ENCODE results near the gene ALDH1L1. TPM values are rescaled to one million over a fixed set of nuclear protein-coding genes. Genes with fewer than 3 reads are reported as not detected.

Gene ALDH1L1
- total and polyA plus RNA-seq, 9 donors = 8.3 to 85.5 (median 45.1) TPM

- no peaks in the 10 kb centered on the region for H3K9me3 ChIP-seq
- intact Hi-C loops (cut with DNase I) = no loop called here
- H3K4me1 ChIP-seq (ENCODE audit: insufficient read depth) = no peaks in the 10 kb centered on the region
- no peaks in the 10 kb centered on the region for H3K36me3 ChIP-seq
- DNase-seq = no peak
- TF ChIP-seq EP300 (IDR thresholded peaks at IDR 0.05) = no peak
- TF ChIP-seq CTCF (IDR thresholded peaks at IDR 0.05) = no peak
- no peak for TF ChIP-seq POLR2A (IDR thresholded peaks at IDR 0.05)
- H3K27me3 ChIP-seq = no peaks in the 10 kb centered on the region
- WGBS, 3 donors = 95 to 97% (median 96%) methylated on average over 7 of the region's 7 CpGs
- H3K4me3 ChIP-seq = no peak overlapping the region
- H3K27ac ChIP-seq = no peak overlapping the region
Observed at GRCh38 chr3:126147147-126147931, 33.0 kb downstream of the ALDH1L1 start.

- no peaks in the 10 kb centered on the region for H3K9me3 ChIP-seq
- no peak overlapping the region for H3K27ac ChIP-seq
- H3K4me1 ChIP-seq (ENCODE audit: insufficient read depth) = no peaks in the 10 kb centered on the region
- H3K4me3 ChIP-seq = no peak overlapping the region
- H3K27me3 ChIP-seq = no peaks in the 10 kb centered on the region
- TF ChIP-seq EP300 (IDR thresholded peaks at IDR 0.05) = no peak
- no peak for TF ChIP-seq POLR2A (IDR thresholded peaks at IDR 0.05)
- TF ChIP-seq CTCF (IDR thresholded peaks at IDR 0.05) = no peak
- WGBS, 3 donors = 93 to 98% (median 94%) methylated on average over 6 of the region's 6 CpGs
- H3K36me3 ChIP-seq = no peaks in the 10 kb centered on the region
- intact Hi-C loops (cut with DNase I) = no loop called here
- DNase-seq = no peak
Observed at GRCh38 chr3:126146525-126147146, 33.8 kb downstream of the ALDH1L1 start.

- no peak for TF ChIP-seq EP300 (IDR thresholded peaks at IDR 0.05)
- TF ChIP-seq CTCF (IDR thresholded peaks at IDR 0.05) = no peak
- no peak for TF ChIP-seq POLR2A (IDR thresholded peaks at IDR 0.05)
- Histone ChIP-seq H3K27ac (no peak overlapping the region), H3K4me1 (ENCODE audit: insufficient read depth) (no peaks in the 10 kb centered on the region), H3K27me3 (no peaks in the 10 kb centered on the region), H3K4me3 (no peak overlapping the region), H3K36me3 (no peaks in the 10 kb centered on the region), H3K9me3 (no peaks in the 10 kb centered on the region)
- intact Hi-C loops (cut with DNase I) = no loop called here
- no peak for DNase-seq
- 69 to 87% (median 84%) methylated on average over 4 of the region's 4 CpGs for WGBS, 3 donors
Observed at GRCh38 chr3:126146034-126146433, 34.4 kb downstream of the ALDH1L1 start.

- WGBS, 3 donors = 69 to 72% (median 71%) methylated on average over 3 of the region's 3 CpGs
Observed at GRCh38 chr3:126142652-126143051, 37.7 kb downstream of the ALDH1L1 start.

More at GRCh38 chr3:126142652-126143051, 37.7 kb downstream of the ALDH1L1 start:
- H3K27me3 ChIP-seq = no peaks in the 10 kb centered on the region
- H3K4me3 ChIP-seq = no peak overlapping the region
- intact Hi-C loops (cut with DNase I) = no loop called here
- no peaks in the 10 kb centered on the region for H3K36me3 ChIP-seq
- H3K4me1 ChIP-seq (ENCODE audit: insufficient read depth) = no peaks in the 10 kb centered on the region
- H3K27ac ChIP-seq = no peak overlapping the region
- DNase-seq = no peak
- no peaks in the 10 kb centered on the region for H3K9me3 ChIP-seq
- TF ChIP-seq CTCF (IDR thresholded peaks at IDR 0.05) (no peak), EP300 (IDR thresholded peaks at IDR 0.05) (no peak), POLR2A (IDR thresholded peaks at IDR 0.05) (no peak)

All from ovary (tissue), 9 donors.